HPDE6-E6E7 (cell line): Measurements from ENCODE around the gene IPO7.
"Not testable (repeated sequence)": the region's sequence is repeated elsewhere in the genome, so short reads cannot be mapped to it uniquely, and the experiment has no call there.

ENCODE experiments used
- DNase-seq: peaks from one replicate; pipeline ENCODE4 v3.0.0; 2011; ENCODE audit warnings: missing footprints; ENCODE audit errors: extremely low spot score

The IPO7 gene

DNA sequence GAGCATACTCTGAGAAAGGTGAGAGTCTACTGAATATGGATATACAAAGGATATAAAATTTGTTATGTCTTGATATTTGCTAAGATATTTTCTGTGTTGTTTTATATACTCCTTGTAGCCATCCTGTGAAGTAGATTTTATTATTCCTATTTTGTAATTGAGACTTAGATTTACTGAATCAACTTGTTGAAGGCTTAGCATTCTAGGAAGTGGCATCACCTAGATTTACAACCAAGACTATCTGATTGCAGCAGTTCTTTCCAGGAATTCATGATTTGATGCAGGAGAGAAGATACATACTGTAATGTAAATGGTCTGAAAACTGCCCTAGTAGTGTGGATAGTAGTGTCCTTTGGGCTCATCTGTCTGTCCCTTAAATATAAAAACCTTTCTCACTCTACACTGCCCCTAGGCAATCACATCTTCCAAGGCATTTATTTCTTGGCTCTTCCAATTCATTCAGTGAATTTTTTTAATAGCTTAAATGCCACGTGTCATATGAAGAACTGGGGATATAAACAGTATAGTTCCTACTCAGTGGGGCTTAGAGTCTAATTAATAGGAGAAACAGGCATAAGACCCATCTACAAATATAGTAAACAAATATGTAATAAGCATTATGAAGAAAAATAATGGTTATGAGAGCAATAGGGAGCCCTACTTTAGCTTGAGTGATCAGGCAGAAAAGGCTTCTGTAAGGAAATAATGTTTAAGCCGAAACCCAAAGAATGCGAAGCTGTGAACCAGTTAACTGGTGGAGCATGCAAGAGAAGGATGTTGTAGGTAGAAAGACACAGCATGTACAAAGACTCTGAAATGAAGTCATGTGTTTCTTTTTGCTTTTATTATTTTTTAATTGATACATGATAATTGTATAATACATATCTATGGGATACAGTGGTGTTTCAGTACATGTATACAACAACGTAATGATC is 13.6 kb downstream of the IPO7 start:
- DNase-seq = no peak

DNA sequence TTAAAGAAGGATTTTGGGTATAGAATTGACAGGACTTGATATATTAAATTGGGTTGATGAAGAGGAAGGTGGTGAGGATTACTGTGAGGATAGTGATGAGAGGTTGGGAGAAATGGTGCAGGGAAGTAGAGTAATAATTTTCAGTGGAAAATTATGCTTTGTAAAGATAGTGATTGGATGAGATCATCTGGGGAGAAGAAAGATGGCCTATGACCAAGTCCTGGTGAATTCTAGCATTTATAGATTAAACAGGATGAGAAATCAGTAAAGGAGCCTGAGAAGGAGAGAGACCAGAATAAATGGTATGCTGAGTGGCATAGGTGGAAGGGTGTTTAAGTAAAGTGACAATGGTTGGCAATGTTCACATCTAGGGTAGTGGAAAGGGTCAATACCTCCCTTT is 15.0 kb downstream of the IPO7 start:
- no peak for DNase-seq

DNA sequence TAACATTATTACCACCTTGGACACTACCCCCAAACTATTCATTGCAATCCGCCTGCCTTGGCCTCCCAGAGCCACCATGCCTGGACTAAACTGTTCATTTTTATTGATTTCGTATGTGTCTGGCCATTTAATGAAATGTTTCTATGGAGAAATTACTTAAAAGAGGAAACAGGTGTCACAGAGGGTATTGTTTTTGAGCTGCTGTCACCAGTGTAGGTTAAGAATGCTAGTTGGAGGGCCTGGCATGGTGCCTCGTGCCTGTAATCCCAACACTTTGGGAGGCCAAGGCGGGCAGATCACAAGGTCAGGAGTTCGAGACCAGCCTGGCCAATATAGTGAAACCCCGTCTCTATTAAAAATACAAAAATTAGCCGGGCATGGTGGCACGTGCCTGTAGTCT is 17.4 kb downstream of the IPO7 start:
- DNase-seq = not testable (repeated sequence)

DNA sequence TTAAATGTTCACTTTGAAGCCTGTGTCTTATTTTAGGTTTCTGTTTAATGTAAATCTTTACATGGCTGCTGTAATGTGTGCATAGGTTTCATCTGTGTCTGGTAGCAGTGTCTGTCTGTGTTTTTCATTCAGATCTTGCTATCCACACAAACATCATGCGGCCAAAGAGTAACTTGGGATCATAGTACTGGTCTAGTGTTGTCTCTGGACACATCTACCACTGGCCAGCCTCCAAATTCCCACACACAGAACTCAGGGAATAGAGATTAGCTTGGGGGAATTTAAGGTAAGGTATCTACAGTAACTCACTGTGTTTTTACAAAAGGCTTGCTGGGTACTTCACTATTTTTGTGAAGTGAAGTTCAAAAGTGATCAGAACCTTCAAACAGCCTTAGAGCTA is 44.3 kb downstream of the IPO7 start:
- no peak for DNase-seq

DNA sequence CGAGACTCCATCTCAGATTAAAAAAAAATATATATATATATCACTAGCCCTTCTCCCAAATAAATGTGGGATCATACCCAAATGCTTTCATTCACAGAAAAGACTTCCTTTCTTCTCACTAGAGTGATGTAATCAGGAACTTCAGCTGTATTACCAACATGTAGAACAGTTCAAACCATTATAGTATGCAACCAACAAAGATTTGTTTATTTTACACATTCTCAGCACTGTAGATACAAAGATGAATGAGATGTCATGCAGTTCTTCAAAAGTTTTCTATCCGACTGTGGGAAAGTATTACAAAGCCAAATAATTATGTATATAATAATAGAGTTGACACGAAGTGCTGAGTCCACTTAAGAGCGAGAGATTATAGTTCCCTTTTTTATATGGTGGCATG is 54.2 kb downstream of the IPO7 start:
- DNase-seq = no peak

DNA sequence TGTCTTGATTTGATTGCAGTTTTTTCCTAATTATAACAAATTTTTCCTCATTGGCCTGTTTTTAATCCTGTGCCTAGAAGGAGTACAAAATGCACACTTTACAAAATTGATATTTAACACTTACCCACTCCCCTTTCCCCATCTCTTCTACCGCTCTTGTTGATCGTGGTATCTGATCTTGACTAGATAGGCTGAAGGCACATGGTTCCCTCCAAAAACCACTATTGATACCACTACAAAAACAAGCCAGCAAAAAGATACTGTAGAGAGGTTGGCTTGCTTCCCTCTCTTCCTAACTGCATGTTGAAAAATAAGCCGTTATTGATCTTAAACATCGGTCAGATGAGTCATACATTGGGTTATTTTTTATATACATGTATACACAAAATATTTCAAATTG is 61.8 kb downstream of the IPO7 start:
- DNase-seq = no peak

DNA sequence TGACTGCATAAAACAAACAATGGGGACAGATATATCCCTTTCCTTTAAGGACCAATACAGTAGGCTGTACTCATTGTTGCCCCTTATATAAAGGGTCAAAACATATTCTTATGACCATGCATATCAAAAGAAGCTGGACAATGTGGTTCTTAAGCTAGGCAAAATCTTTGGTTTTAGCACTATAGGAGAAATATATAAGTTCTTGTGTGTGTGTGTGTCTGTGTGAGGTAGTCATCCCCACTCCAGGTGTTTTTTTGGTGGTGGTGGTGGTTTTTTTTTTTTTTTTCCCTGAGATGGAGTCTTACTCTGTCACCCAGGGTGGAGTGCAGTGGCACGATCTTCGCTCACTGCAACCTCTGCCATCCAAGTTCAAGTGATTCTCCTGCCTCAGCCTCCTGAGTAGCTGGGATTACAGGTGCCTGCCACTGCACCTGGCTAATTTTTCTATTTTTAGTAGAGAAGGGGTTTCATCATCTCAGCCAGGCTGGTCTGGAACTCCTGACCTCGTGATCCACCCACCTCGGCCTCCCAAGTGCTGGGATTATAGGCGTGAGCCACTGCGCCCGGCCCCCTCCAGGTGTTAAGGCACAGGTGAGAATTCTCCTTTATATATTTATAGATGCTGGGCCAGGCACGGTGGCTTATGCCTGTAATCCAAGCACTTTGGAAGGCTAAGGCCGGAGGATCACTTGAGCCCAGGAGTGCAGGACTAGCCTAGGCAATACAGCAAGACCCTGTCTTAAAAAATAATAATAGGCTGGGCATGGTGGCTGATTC is 64.3 kb downstream of the IPO7 start:
- DNase-seq = no peak

DNA sequence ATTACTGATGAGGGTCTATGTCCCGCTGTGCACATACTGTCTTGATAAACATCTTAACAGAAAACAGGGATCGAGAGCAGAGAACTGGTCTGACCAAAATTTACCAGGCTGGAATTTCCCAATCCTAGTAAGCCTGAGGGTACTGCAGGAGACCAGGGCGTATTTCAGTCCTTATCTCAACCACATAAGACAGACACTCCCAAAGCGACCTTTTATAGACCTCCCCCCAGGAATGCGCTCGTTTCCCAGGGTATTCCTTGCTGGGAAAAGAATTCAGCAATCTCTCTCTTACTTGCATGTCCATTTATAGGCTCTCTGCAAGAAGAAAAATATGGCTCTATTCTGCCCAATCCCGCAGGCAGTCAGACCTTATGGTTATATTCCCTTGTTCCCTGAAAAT is 67.6 kb downstream of the IPO7 start:
- DNase-seq = not testable (repeated sequence)

DNA sequence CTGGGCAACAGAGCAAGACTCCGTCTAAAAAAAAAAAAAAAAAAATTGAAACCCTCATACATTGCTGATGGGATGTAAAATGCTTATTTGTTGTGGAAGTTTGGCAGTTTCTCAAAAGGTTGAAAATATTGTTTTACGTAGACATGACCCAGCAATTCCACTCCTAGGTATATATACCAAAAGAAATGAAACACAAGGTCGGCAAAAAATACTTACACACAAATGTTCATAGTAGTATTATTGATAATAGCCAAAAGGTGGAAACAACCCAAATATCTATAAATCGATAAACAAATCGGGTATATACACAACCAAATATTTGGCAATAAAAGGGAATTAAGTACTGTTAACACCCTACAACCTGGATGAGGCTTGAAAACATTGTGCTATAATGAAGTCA is 71.3 kb downstream of the IPO7 start:
- DNase-seq = no peak

DNA sequence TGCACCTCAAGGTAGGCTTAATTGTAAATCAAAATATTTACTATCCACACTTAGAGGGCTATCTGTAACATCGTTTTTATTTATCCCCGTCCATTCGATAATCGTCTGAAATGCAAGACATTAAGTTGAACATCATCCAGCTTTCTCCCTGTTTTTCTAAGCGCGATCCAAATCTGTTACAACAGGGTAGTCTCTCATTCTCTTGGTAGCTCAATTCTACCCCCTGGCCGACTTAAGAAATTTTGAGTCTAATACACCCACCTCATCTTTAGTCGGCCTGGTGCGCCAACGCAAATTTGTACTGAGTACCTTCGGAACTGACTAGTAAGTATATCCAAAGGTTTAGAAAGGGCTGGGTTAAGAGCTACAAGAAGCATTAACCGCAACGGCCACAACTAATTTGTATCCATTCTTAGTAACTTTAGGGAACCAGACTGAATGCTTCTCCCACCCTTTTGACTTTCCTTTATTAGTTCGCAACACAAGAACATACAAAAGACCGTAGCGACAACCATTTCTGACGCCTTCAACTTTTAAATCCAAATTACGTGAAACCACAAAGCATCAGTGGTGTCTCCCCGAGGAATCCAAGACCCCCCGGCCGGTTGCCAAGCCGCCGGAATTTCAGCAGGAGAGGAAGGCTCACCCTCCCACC is 75.3 kb downstream of the IPO7 start:
- DNase-seq = no peak

DNA sequence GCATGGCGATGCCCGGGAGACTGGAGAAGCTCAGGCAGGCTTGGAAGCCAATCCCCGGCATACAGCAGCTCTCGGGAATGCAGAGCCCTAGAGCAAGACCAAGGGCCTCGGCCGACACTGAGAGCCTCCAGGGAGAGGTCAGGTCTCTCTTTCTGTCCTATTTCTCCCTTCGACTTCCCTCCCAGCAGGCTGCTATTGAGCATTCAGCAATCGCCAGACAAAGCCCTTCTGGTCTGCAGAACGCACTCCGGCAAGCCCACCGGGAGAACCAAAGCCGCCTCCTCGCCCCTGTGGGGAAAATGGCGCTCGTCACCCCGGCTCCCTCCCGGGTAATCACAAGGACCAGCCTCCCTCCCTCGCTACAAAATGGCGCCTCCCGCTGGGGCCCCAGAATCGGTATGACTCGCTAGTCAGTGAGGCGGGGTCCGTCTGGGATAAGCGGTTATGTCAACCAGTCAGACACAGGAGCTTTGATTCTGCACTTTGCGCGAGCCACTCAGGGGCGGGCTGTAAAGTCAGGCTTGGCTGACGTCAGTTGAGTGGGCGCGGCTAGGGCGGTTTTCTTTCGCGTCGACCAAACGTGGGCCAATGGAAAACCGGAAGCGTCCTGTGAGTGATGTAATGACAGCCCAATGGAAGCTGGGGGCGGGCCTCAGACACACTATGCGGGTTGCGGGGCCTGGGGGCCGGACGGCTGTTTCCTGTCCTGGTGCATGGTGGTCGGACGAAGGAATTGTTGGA is 76.0 kb downstream of the IPO7 start, which contains the start of gene ZNF143:
Gene ZNF143, plus strand, starts transcription at position 691 of the 741 bp plus-strand sequence. CDS start 10,297 bp downstream, outside the sequence.
- peak; percentile 92 for DNase-seq

DNA sequence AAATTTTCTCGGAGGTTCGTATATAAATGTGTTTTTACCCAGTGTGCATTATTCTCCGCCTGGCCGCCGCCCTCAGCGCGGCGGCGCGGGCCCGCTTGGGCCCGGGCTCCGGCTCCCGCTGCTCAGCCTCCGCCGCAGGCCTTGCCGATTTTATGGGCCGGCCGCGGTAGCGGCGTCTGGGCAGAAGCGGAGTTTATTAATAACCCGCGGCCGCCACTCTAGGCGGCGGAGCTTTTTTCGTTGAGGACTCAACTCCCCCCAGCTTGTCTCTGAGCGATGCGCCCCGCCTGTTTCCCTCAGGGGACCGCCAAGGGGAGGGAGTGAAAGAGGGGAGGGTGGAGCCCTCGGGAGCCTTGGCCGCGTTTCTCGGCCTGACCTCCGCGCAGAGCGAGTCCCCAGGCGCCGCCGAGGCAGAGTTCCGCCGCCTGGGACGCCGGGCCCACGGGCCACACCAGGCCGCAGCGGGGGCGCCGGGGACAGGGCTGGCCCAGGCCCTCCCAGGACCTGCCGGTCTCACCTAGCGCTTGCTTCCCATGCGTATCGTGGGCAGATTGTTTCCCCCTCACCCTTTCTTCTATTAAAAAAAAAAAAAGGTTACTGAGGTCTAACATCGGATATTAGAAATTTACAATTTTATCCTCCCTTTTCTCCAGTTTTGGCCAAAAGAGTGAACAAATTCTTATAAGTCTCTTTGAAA is 76.8 kb downstream of the IPO7 start:
- DNase-seq = peak; percentile 43

DNA sequence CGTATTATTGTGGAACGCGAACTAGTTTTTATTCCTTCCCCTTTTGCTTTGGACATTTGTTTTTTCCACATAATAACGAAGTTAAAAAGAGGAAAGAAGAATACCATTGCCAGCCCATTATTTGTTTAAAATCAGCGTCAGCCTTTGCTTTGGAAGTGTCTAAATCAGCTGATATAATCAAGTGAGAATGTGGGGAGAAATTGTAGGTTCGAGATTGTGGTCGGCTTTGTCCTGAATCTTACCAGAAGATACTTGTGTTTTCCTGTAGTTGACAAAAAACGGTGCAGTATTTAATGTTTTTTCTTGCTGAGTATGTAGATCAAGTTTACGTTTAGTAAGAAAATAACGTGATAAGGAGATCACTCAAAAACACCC is 77.3 kb downstream of the IPO7 start:
- DNase-seq = no peak

DNA sequence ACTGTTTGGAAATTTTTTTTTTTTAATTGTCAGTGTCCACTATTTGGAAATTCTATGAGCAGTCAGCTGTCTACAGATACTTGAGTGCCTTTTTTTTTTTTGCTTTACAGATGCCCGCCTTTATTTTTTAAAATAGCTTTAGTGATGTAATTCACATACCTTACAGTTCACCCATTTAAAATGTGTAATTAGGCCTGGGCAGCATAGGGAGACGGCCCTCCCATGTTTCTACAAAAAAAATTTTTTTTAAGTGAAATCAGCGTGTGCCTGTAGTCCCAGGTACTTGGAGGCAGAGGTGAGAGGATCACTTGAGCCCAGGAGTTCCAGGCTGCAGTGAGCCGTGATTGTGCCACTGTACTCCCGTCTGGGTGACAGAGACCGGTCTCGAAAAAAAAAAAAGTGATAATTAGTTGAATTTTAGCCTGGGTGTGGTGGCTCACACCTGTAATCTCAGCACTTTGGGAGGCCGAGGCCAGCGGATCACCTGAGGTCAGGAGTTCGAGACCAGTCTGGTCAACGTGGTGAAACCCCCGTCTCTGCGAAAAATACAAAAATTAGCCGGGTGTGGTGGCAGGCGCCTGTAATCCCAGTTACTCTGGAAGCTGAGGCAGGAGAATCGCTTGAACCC is 77.8 kb downstream of the IPO7 start:
- no peak for DNase-seq

DNA sequence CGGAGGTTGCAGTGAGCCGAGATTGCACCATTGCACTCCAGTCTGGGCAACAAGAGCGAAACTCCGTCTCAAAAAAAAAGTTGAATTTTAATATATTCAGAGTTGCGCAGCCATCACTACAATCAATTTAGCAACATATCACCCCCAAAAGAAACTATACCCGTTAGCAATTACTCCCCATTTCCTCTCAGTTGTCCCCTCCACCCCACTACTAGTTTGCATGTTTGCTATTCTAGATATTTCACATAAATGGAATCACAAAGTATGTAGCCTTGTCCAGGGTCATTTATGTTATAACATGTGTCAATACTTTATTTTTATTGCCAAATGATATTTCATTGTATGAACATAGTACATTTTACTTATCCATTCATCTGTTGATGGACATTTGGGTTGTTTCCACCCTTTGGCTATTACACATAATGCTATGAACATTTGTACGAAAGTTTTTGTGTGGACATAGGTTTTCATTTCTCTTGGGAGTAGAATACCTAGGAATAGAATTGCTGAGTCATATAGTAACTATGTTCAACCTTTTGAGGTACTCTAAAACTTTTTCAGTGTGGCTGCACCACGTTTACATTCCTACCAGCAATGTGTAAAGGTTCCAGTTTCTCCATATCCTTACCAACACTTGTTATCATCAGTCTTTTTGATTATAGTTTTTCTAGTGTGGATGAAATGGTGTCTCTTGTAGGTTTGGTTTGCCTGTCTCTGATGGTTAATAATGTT is 78.5 kb downstream of the IPO7 start:
- DNase-seq = no peak

DNA sequence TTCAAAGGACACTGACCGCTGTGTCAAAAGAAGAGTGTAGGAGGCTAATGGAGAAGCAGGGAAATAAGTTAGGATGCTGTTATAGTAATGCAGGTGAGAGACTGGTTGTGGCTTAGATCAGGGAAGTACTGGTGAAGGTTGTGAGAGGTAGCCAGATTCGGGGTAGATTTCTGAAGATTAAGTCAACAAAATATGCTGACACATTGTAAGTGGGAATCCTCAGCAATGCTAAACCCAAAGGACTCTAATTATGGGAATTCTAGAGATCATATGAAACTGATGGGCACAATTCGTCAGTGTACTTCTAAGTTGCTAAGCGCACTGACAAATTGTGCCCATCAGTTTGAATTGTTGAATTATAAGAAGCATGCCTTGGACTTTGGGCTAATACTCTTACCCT is 86.3 kb downstream of the IPO7 start:
- DNase-seq = no peak

DNA sequence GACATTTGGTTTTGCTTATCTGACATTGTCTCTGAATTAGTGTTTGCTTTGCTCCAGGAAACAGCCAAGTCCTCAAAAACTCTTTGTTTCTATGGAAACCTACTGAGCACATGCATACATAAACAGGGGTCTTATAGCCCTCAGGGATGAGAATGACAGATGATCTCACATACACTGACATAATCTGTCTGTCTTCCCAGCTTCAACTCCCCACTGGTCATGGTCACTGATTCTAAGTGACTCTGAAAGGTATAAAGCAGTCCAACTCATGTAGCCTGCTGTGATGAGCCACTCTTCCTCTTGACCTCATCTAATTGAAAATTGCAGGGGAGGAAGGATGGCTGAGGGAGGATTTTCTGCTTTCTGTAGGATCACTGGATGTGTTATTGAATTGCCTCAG is 89.0 kb downstream of the IPO7 start:
- no peak for DNase-seq

DNA sequence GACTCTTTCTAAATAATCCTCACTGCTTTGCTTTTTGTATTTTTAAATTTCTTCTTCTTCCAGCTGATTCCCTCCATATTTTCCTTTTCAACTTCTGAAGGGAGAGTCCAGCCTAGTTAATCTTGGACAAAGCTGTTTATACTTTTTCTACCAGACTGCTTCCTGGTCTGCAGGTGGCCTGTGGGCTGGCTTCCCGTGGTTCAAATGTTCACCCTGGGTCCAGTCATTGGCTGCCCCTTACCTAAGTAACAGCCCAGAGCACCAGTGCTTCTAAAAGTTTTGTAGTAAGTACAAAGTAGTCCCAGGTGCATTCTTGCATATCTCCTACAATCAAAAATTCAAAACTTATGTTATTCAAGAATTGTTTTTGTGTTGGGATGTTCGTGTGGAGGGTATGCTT is 95.4 kb downstream of the IPO7 start:
- no peak for DNase-seq

DNA sequence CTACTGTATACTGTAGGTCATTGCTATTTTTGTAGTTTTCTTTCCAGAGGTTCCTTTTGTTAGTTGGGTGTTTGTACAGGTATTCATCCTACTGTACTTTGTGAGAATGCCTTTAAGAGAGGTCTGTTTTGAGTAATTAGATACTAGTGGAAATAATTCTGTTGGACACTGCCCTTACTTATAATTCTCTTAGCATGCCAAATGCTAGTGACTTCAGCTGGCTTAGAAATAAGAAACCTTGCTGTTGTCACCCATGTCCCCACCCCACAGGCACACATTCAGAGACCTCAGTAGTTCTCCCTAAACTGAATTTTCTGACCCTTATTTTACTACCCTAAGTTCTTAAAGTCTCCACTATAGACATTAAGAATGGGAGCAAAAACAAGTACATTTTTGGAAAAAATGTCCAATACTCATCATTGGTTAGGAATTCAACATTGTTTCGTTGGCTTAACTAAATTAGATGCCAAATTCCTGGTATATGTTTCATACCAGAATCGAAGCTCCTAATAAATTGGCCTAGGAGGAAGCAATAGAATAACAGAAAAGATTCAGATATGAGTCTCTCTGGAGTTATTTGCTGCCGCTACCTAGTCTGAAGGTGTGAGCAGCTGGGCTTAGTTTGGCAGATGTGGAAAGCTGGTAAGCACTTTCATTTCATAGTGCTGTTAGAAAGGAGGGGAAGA is 104.8 kb downstream of the IPO7 start:
- no peak for DNase-seq
